ENCODE results near the gene UHMK1. TPM values are rescaled to one million over a fixed set of nuclear protein-coding genes. Genes with fewer than 3 reads are reported as not detected.
"Not testable (repeated sequence)": the region's sequence is repeated elsewhere in the genome, so short reads cannot be mapped to it uniquely, and the experiment has no call there.

The UHMK1 gene, protein sequence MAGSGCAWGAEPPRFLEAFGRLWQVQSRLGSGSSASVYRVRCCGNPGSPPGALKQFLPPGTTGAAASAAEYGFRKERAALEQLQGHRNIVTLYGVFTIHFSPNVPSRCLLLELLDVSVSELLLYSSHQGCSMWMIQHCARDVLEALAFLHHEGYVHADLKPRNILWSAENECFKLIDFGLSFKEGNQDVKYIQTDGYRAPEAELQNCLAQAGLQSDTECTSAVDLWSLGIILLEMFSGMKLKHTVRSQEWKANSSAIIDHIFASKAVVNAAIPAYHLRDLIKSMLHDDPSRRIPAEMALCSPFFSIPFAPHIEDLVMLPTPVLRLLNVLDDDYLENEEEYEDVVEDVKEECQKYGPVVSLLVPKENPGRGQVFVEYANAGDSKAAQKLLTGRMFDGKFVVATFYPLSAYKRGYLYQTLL
- total RNA-seq = 10 to 100 TPM; 27.5 to 36.2 TPM
- long read RNA-seq, donor 1, full-length matches to known transcripts = 6 of 16 reads
- long read RNA-seq, donor 1, partial matches to known transcripts = 1 of 16 reads
- long read RNA-seq, donor 1, other reads (novel, unspliced or antisense) = 9 of 16 reads
- long read RNA-seq, donor 2, full-length matches to known transcripts = 21 of 25 reads
- long read RNA-seq, donor 2, partial matches to known transcripts = 2 of 25 reads
- long read RNA-seq, donor 2, other reads (novel, unspliced or antisense) = 2 of 25 reads

- DNase-seq (ENCODE audit: low spot score) = peak; percentile 96
- intact Hi-C loops (cut with DNase I) = loop anchor here in 1 of 2 donors (10.0 kb wide), 1 partner anchor 1083 kb away; no protein-coding TSS in a partner anchor
Measured at GRCh38 chr1:162497723-162498495, at the start of gene UHMK1. UHMK1 (plus strand) TSS chr1:162497818; CDS start chr1:162498001, 183 bp downstream.

DNA sequence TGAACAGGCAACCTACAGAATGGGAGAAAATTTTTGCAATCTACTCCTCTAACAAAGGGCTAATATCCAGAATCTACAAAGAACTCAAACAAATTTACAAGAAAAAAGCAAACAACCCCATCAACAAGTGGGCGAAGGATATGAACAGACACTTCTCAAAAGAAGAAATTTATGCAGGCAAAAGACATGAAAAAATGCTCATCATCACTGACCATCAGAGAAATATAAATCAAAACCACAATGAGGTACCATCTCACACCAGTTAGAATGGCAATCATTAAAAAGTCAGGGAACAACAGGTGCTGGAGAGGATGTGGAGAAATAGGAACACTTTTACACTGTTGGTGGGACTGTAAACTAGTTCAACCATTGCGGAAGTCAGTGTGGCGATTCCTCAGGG lies 43.3 kb upstream of the UHMK1 start:
- intact Hi-C loops (cut with DNase I); DNase-seq (ENCODE audit: low spot score): not testable (repeated sequence)

- intact Hi-C loops (cut with DNase I) = no loop called here
- no peak for DNase-seq (ENCODE audit: low spot score)
Measured at GRCh38 chr1:162456323-162456722, 41.3 kb upstream of the UHMK1 start.

GRCh38 chr1:162458236-162458635 lies 39.4 kb upstream of the UHMK1 start:
- intact Hi-C loops (cut with DNase I) = no loop called here
- no peak for DNase-seq (ENCODE audit: low spot score)

GRCh38 chr1:162462425-162462824 lies 35.2 kb upstream of the UHMK1 start:
- intact Hi-C loops (cut with DNase I) = not testable (repeated sequence)

GRCh38 chr1:162463021-162463420 lies 34.6 kb upstream of the UHMK1 start:
- intact Hi-C loops (cut with DNase I) = no loop called here
- no peak for DNase-seq (ENCODE audit: low spot score)

More at GRCh38 chr1:162462425-162462824, 35.2 kb upstream of the UHMK1 start:
- DNase-seq (ENCODE audit: low spot score) = not testable (repeated sequence)

DNA sequence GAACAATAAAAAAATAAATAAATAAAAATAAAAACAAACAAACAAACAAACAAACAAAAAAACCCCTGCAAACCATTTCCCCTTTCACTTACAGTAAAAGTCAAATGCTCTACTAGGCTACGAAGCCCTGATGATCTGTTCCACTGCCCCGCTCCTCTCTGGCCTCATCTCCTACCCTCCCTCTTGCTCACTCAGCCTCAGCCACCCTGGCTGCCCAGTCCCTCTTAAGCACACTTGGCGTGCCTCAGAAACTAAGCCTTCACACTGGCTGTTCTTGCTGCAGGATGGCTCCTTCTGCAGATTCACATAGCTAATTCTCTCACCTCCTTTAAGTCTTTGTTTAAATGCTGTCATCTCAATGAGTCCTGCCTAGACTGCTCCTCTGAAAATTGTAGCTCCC lies 30.8 kb upstream of the UHMK1 start:
- DNase-seq (ENCODE audit: low spot score) = no peak
- intact Hi-C loops (cut with DNase I) = no loop called here

DNA sequence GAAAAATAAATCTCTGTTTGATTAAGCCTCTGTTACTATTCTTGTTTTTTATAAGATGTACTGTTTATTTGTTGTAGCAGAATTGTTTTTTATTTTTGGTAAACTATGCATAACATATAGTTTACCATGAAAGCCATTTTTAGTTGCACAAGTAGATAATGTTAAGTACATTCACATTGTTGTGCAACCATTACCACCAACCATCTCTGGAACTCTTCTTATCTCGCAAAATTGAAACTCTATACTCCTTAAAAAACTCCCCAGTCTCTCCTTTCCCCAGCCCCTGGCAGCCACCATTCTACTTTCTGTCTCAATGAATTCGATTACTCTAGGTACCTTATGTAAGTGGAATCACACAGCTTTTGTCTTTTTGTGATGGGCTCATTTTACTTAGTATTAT lies 27.4 kb upstream of the UHMK1 start:
- no peak for DNase-seq (ENCODE audit: low spot score)
- intact Hi-C loops (cut with DNase I) = no loop called here

DNA sequence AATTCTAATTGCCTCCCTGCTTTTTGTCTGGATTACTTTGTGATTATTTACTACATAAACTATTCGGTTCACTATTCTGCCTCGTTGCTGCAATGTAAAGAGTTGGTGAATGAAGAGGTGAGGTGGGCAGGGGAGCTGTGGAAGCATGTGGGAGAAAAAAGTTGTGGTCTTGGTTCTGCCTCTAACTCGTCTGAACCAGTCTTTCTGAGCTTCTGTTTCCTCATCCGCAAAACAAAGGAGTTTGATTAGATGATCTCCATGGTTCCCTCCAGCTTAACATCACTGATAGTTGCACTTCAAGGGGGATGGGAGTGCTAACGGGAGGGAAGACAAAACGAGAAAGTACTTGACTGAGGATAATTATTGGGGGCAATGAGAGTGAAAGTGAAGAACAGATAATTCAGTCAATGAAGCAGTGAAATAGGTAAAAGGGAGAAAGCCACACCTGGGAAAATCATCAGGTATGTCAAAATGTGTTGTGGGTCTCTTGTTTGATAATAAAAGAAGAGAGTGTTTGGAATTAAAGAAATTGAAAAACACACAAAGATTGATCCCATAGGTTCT lies 26.2 kb upstream of the UHMK1 start:
- DNase-seq (ENCODE audit: low spot score) = no peak

DNA sequence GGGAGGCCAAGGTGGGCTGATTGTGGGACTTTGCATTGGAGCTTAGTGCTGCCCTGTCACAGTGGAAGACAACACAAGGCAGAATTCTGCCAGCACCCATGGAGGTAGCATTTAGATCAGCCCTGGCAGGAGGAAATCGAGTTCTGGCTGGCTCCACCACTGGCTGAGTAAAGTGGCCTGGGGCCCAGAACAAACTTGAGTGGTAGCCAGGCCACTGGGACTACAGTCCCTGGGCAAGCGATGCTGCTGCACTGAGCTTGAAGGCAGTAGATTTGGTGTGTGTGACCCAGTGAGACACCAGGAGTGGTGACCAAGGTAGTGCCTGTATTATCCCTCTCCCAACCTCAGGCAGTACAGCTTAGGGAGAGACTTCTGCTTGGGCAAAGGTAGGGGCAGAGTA lies 22.5 kb upstream of the UHMK1 start:
- no peak for DNase-seq (ENCODE audit: low spot score)
- intact Hi-C loops (cut with DNase I) = no loop called here

More for the DNA sequence above, 26.2 kb upstream of the UHMK1 start:
- intact Hi-C loops (cut with DNase I) = no loop called here

DNA sequence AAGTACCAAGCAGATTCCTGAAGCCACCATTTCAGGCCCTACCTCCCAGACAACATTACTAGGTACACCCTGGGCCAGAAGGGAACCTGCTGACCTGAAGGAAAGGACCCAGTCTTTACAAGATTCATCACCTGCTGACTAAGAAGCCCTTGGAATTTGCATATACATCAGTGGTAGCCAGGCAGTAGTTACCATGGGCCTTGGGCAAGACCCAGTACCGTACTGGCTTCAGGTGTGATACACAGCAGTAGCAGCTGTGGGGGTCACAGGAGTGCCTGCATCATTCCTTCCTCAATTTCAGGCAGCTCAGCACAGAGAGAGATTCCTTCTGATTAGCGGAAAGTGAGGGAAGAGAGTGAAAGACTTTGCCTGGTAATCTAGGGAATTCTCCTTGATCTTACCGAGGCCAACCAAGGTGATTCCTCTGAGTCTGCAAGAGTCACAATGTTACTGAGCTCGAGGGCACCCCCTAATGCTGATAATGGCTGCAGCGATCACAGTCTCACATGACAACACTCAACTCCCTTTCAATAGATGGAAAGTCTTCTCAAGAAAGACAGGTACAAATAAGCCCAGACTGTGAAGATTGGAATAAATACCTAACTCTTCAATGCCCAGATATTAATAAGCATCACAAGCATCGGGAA lies 22.0 kb upstream of the UHMK1 start:
- intact Hi-C loops (cut with DNase I) = no loop called here
- no peak for DNase-seq (ENCODE audit: low spot score)

GRCh38 chr1:162476620-162477019 lies 21.0 kb upstream of the UHMK1 start:
- intact Hi-C loops (cut with DNase I) = no loop called here
- DNase-seq (ENCODE audit: low spot score) = no peak

DNA sequence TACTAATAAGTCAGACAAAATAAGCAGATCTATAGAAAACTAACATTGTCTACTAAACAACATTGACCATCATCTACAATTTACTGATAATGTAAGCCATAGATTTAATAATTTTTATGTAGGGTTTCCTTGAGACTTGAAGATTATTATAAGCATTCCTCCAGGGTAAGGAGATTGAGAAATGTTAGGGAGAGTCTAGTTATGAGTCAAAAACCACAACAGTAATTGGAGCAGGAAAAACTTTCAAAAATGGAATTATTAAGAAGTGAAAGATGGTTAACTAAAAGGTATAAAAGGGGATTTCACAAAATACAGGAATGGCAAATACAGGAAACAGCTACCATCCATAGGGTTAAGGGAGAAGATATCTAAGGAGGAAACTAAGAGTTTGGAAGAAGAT lies 12.4 kb upstream of the UHMK1 start:
- no peak for DNase-seq (ENCODE audit: low spot score)
- intact Hi-C loops (cut with DNase I) = no loop called here

GRCh38 chr1:162487241-162487640 lies 10.4 kb upstream of the UHMK1 start:
- DNase-seq (ENCODE audit: low spot score) = no peak
- intact Hi-C loops (cut with DNase I) = no loop called here

GRCh38 chr1:162488219-162488618 lies 9.4 kb upstream of the UHMK1 start:
- intact Hi-C loops (cut with DNase I) = no loop called here
- no peak for DNase-seq (ENCODE audit: low spot score)

DNA sequence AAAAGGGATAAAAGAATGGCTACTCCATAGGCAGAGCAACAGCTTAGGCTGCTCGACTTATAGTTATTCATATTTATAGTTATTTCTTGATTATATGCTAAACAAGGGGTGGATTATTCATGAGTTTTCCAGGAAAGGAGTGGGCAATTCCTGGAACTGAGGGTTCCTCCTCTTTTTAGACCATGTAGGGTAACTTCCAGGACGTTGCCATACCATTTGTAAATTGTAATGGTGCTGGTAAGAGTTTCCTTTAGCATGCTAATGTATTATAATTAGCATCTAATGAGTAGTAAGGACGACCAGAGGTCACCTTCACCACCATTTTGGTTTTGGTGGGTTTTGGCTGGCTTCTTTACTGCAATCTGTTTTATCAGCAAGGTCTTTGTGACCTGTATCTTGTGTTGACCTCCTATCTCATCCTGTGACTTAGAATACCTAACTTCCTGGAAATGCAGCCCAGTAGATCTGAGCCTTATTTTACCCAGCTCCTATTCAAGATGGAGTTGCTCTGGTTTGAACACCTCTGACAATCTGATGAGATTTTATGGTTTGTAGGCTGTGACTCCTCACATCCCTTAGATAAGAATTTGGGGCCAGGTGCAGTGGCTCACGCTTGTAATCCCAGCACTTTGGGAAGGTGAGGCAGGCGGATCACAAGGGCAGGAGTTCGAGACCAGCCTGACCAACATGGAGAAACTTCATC lies 1.9 kb upstream of the UHMK1 start:
- intact Hi-C loops (cut with DNase I) = loop anchor here in 1 of 2 donors (10.0 kb wide), 1 partner anchor 1081 kb away; no protein-coding TSS in a partner anchor
- not testable (repeated sequence) for DNase-seq (ENCODE audit: low spot score)

DNA sequence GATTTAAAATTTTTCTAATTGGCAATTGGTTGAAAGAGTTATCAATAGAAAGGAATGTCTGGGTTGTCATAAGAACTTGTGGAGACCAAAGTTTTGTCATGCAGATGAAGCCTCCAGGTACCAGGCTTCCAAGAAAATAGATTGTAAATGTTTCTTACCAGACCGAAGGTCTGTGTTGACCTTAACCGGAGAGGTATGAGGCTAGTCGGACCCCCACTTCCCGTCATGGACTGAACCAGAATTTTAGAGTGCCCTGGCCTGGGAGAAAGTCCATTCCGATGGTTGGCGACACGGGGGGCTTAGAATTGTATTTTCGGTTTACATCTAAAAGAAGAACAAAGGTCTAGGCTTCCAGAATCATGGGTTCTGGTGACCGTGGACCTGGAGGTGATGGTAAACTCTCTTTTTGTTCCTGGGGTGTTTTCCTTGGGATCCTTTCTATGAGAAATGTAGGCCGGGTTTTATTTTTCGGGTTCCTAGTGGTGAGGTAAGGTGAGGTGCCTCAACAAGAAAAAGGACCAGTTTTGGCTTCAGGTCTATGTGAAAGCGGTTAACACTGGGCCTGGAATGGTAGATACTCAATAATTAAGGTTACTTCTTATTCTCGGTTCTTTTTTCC lies 405 bp upstream of the UHMK1 start:
- DNase-seq (ENCODE audit: low spot score) = no peak
- intact Hi-C loops (cut with DNase I) = loop anchor here in 1 of 2 donors (10.0 kb wide), 1 partner anchor 1082 kb away; no protein-coding TSS in a partner anchor

GRCh38 chr1:162498496-162498810 lies 835 bp downstream of the UHMK1 start:
- DNase-seq (ENCODE audit: low spot score) = no peak
- intact Hi-C loops (cut with DNase I) = loop anchor here in 1 of 2 donors (10.0 kb wide), 1 partner anchor 1084 kb away; no protein-coding TSS in a partner anchor
